ENCODE data around the gene PCSK1. TPM values are rescaled to one million over a fixed set of nuclear protein-coding genes. Genes with fewer than 3 reads are reported as not detected.

PCSK1 gene
- polyA plus RNA-seq, 1 donor (not counting 4 experiments of a cell fraction or from before 2014, with no cell fraction given): 0.03 TPM

DNA sequence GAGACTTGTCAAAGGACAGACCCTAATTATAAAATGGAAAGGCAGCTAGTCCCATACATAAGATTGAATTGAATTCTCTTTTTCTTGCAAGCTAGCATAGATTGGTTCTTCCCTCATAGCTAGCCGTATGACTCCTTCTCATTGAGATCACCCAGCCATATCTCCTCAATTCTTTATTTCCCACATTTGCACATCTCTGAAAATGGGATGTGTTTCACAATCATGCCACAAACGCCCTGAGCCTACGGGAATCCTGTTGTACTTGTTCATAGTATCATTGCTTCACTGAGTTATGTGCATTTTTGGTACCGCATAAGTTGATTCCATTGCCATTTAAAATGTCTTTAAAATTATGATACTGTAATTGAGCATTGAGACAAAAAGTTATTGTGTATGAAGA, 90.5 kb downstream of the PCSK1 start:
- Histone ChIP-seq H3K36me3 (ENCODE audit: control insufficient read depth in 2 of 2, extremely low read depth in 1 of 2, insufficient read depth in 2 of 2, low read length in 2 of 2) (no peaks in the 10 kb centered on the region), H3K79me2 (ENCODE audit: control insufficient read depth, insufficient read depth, low read length) (no peaks in the 10 kb centered on the region), H3K4me3 (ENCODE audit: control insufficient read depth in 2 of 3, extremely low read depth in 1 of 3, insufficient read depth in 2 of 3, low read depth in 1 of 3, low read length in 3 of 3) (no peak overlapping the region), H2AFZ (ENCODE audit: control insufficient read depth, low read length) (no peak overlapping the region), H3K9me3 (ENCODE audit: control insufficient read depth, low read depth, low read length) (no peaks in the 10 kb centered on the region), H3K27ac (ENCODE audit: control insufficient read depth, insufficient read depth, low read length) (no peak overlapping the region), H3K4me1 (ENCODE audit: control insufficient read depth, extremely low read depth, insufficient read depth, low read length) (peaks cover 3% of the 10 kb centered on the region), H3K9me1 (ENCODE audit: control insufficient read depth, extremely low read depth, insufficient read depth, low read length) (no peaks in the 10 kb centered on the region), H3K9ac (ENCODE audit: control insufficient read depth, extremely low read depth, insufficient read depth, low read length) (no peak overlapping the region), H3K4me2 (ENCODE audit: control insufficient read depth, extremely low read depth, insufficient read depth, low read depth, low read length) (no peak overlapping the region), H4K20me1 (ENCODE audit: control insufficient read depth, extremely low read depth, insufficient read depth, low read length) (no peaks in the 10 kb centered on the region), H3K27me3 (ENCODE audit: control insufficient read depth, extremely low read depth, insufficient read depth, low read length) (no peaks in the 10 kb centered on the region)
- dilution Hi-C loops (cut with MboI; ENCODE audit: extremely low pct_ligation_motif_present, low sequenced_read_pairs): no loop called here
- TF ChIP-seq, protein P1, sequence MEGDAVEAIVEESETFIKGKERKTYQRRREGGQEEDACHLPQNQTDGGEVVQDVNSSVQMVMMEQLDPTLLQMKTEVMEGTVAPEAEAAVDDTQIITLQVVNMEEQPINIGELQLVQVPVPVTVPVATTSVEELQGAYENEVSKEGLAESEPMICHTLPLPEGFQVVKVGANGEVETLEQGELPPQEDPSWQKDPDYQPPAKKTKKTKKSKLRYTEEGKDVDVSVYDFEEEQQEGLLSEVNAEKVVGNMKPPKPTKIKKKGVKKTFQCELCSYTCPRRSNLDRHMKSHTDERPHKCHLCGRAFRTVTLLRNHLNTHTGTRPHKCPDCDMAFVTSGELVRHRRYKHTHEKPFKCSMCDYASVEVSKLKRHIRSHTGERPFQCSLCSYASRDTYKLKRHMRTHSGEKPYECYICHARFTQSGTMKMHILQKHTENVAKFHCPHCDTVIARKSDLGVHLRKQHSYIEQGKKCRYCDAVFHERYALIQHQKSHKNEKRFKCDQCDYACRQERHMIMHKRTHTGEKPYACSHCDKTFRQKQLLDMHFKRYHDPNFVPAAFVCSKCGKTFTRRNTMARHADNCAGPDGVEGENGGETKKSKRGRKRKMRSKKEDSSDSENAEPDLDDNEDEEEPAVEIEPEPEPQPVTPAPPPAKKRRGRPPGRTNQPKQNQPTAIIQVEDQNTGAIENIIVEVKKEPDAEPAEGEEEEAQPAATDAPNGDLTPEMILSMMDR (optimal IDR thresholded peaks at IDR 0.05 in 1 of 3, IDR thresholded peaks at IDR 0.05 in 1 of 3, conservative IDR thresholded peaks at IDR 0.05 in 1 of 3; ENCODE audit: extremely low read depth in 1 of 3, insufficient read depth in 2 of 3, low read length in 3 of 3): no peak
- no peak for TF ChIP-seq EZH2 (IDR thresholded peaks at IDR 0.05; ENCODE audit: low read length)
- FAIRE-seq (no peak), DNase-seq (ENCODE audit: low read depth, low spot score) (no peak)

Other genes starting within 250 kb of the PCSK1 start
- gene CAST, start 229.1 kb upstream of the PCSK1 start, polyA plus RNA-seq: 148 to 343 TPM (median 238 TPM) in 3 replicates